PC-9 (cell line): ENCODE results near the gene AP1G1. TPM values are rescaled to one million over a fixed set of nuclear protein-coding genes. Genes with fewer than 3 reads are reported as not detected.

Experiments used
- BruUV-seq: library from RNA; stranded (reverse); fragments of 400-500 nt; replicated peaks from 2 replicates; lab custom pipeline; 2021; lab: Mats Ljungman, UMichigan
- CTCF ChIA-PET: fragments of 300-600 bp; sonication (Branson Sonifier 250); formaldehyde crosslinking; loops from one replicate; lab custom pipeline; 2022; ENCODE audit warnings: antibody characterized with exemption; lab: Charles Lee
- POLR2A ChIA-PET: fragments of 300-600 bp; sonication (Branson Sonifier 250); formaldehyde crosslinking; loops from one replicate; lab custom pipeline; 2022; ENCODE audit warnings: antibody characterized with exemption; ENCODE audit not compliant: unreplicated experiment; lab: Charles Lee
- DNase-seq, 2 experiments: peaks; one replicate each; pipeline versions ENCODE4 v3.0.0 to v3.0.0-alpha.2; 2015 to 2022; ENCODE audit warnings: mixed read lengths in 1 of 2
- H2AFZ ChIP-seq: fragments of 200-600 bp; sonication (generic); 2 replicates; pipeline ENCODE4 v1.8.1; 2017; ENCODE audit warnings: antibody characterized with exemption
- H3F3A ChIP-seq: fragments of 200-600 bp; sonication (generic); 2 replicates; pipeline ENCODE4 v1.8.1; 2017; ENCODE audit warnings: antibody characterized with exemption, mild to moderate bottlenecking, low read depth; ENCODE audit not compliant: insufficient read depth
- H3K27ac ChIP-seq: fragments of 200-600 bp; sonication (generic); 2 replicates; pipeline ENCODE4 v1.6.1; 2016; ENCODE audit warnings: mixed run types
- H3K27me3 ChIP-seq: fragments of 200-600 bp; sonication (generic); 2 replicates; pipeline ENCODE4 v1.6.1; 2016; ENCODE audit warnings: low read depth, mixed run types; ENCODE audit not compliant: insufficient read depth
- H3K36me3 ChIP-seq: fragments of 200-600 bp; sonication (generic); 2 replicates; pipeline ENCODE4 v1.6.1; 2016; ENCODE audit warnings: low read depth, mixed run types
- H3K4me1 ChIP-seq: fragments of 200-600 bp; sonication (generic); replicated peaks from 2 replicates; pipeline ENCODE4 v1.6.1; 2016; ENCODE audit warnings: mixed run types; ENCODE audit not compliant: insufficient read depth
- H3K4me2 ChIP-seq: fragments of 200-600 bp; sonication (generic); 2 replicates; pipeline ENCODE4 v1.6.1; 2017; ENCODE audit warnings: mixed run types
- H3K4me3 ChIP-seq: fragments of 200-600 bp; sonication (generic); 2 replicates; pipeline ENCODE4 v1.6.1; 2016; ENCODE audit warnings: mixed run types
- H3K79me2 ChIP-seq: fragments of 200-600 bp; sonication (generic); 2 replicates; pipeline ENCODE4 v1.6.1; 2017; ENCODE audit warnings: low read depth, mixed run types
- H3K9me2 ChIP-seq: fragments of 200-600 bp; sonication (generic); 2 replicates; pipeline ENCODE4 v1.8.1; 2017; ENCODE audit warnings: mild to moderate bottlenecking; ENCODE audit not compliant: insufficient read depth
- H3K9me3 ChIP-seq: fragments of 200-600 bp; sonication (generic); 2 replicates; pipeline ENCODE4 v1.8.1; 2016; ENCODE audit warnings: low read depth; ENCODE audit not compliant: insufficient read depth
- H4K20me1 ChIP-seq: fragments of 200-600 bp; sonication (generic); 2 replicates; pipeline ENCODE4 v1.8.1; 2017; ENCODE audit not compliant: insufficient read depth
- CTCF ChIP-seq: fragments of 200-600 bp; sonication (generic); conservative IDR thresholded peaks from 2 replicates; pipeline ENCODE4 v1.6.1; 2017; ENCODE audit warnings: mixed run types, antibody characterized with exemption, mild to moderate bottlenecking, moderate library complexity
- EZH2 ChIP-seq: fragments of 200-600 bp; sonication (generic); IDR thresholded peaks from 2 replicates; pipeline ENCODE4 v1.8.0; 2017; ENCODE audit warnings: antibody characterized with exemption, low read depth
- intact Hi-C: fragments of 100-400 bp; cut with micrococcal nuclease; formaldehyde crosslinking; loops from one replicate; pipeline ENCODE4 v1.10.0; 2022; ENCODE audit not compliant: unreplicated experiment
- total RNA-seq: library from RNA; stranded (reverse); gene quantifications from 2 replicates; pipeline ENCODE4 v1.2.3, GENCODE V29; 2021

AP1G1 gene
- total RNA-seq, 1 experiment from 2014 or later: 72.5 TPM

- ChIA-PET POLR2A (no interaction called here), CTCF (no interaction called here)
- no peak for DNase-seq
- no peaks in the 10 kb centered on the region for H3K9me2 ChIP-seq
- H3K79me2 ChIP-seq: 0 out of 2 replicates have a peak, but pooled peaks cover 11% of the 10 kb centered on the region
- peaks cover 23% of the 10 kb centered on the region for H4K20me1 ChIP-seq
- no peaks in the 10 kb centered on the region; the same call in 1 of the 2 replicates for H3K4me1 ChIP-seq
- no peak overlapping the region for H3K4me3 ChIP-seq
- H3K9me3 ChIP-seq: no peaks in the 10 kb centered on the region
- peaks cover 38% of the 10 kb centered on the region; the same call in 1 of the 2 replicates for H3K36me3 ChIP-seq
- no peak overlapping the region for H3K27ac ChIP-seq
- TF ChIP-seq CTCF: no peak
- TF ChIP-seq EZH2: no peak
- H2AFZ ChIP-seq: no peak overlapping the region
- no peaks in the 10 kb centered on the region for H3K27me3 ChIP-seq
- intact Hi-C loops: no loop called here
- no TSS peak for BruUV-seq
- H3F3A ChIP-seq: peaks cover 17% of the 10 kb centered on the region; the same call in 1 of the 2 replicates
- H3K4me2 ChIP-seq: no peak overlapping the region
Measured at GRCh38 chr16:71769222-71769621, 39.4 kb downstream of the AP1G1 start.

- no TSS peak for BruUV-seq
- CTCF ChIA-PET: no interaction called here
Measured at GRCh38 chr16:71767060-71767900, 41.4 kb downstream of the AP1G1 start.

GRCh38 chr16:71762186-71762585 is 46.4 kb downstream of the AP1G1 start:
- Histone ChIP-seq H3K9me2 (no peaks in the 10 kb centered on the region), H4K20me1 (peaks cover 7% of the 10 kb centered on the region; the same call in 1 of the 2 replicates), H3K36me3 (peaks cover 43% of the 10 kb centered on the region), H3K27me3 (no peaks in the 10 kb centered on the region), H3K4me2 (no peak overlapping the region), H3K79me2 (0 out of 2 replicates have a peak, but pooled peaks cover 6% of the 10 kb centered on the region), H3K9me3 (no peaks in the 10 kb centered on the region), H3K4me3 (no peak overlapping the region), H3K27ac (no peak overlapping the region), H3F3A (peaks cover 10% of the 10 kb centered on the region), H3K4me1 (no peaks in the 10 kb centered on the region), H2AFZ (no peak overlapping the region)
- TF ChIP-seq EZH2 (no peak), CTCF (no peak)
- POLR2A ChIA-PET: no interaction called here
- no peak for DNase-seq
- BruUV-seq: no TSS peak
- CTCF ChIA-PET: interaction anchor here (0.6 kb wide), 1 partner anchor 264 kb away, joined by 3 read pairs; no protein-coding TSS in a partner anchor
- intact Hi-C loops: no loop called here

More at GRCh38 chr16:71767060-71767900, 41.4 kb downstream of the AP1G1 start:
- Histone ChIP-seq H3K27me3 (no peaks in the 10 kb centered on the region), H3K79me2 (0 out of 2 replicates have a peak, but pooled peaks cover 11% of the 10 kb centered on the region), H3K27ac (no peak overlapping the region), H3K36me3 (peaks cover 42% of the 10 kb centered on the region), H3K4me3 (no peak overlapping the region), H4K20me1 (peaks cover 15% of the 10 kb centered on the region), H3K4me1 (no peaks in the 10 kb centered on the region; the same call in 1 of the 2 replicates), H3K4me2 (no peak overlapping the region), H3K9me3 (no peaks in the 10 kb centered on the region), H3F3A (peaks cover 22% of the 10 kb centered on the region), H3K9me2 (no peaks in the 10 kb centered on the region), H2AFZ (no peak overlapping the region)
- DNase-seq: no peak
- POLR2A ChIA-PET: interaction anchor here (0.7 kb wide), 1 partner anchor 10 kb away, joined by 3 read pairs; no protein-coding TSS in a partner anchor
- intact Hi-C loops: no loop called here
- TF ChIP-seq CTCF (no peak), EZH2 (no peak)
